EH (cell line): ENCODE results near the gene BANP.
A peak's percentile ranks its signal among the peaks of the same experiment; 100 is the strongest.
"Not testable (repeated sequence)": the region's sequence is repeated elsewhere in the genome, so short reads cannot be mapped to it uniquely, and the experiment has no call there.

ENCODE experiments used
- DNase-seq: peaks from one replicate; pipeline ENCODE4 v3.0.0-alpha.2; 2015; ENCODE audit warnings: low read depth

The BANP gene

DNA sequence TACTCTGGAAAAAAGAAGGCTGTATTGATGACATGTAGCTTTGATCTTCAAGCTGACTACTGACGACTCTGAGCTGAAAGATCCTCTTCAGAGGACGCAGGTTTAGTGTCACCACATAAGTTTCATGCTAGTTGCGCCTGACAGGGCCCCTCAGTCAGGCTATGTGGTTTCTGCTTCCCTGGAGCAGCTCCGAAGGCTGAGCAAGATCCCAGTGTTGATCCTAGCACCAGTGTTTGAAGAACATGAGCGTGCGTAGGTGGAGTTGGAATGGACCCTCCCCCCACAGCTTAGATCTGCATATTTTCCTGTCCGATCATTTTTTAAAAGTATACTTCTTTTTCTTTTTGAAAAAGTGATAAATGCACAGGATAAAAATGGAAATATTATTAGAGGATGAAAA, 17.3 kb downstream of the BANP start:
- no peak for DNase-seq

DNA sequence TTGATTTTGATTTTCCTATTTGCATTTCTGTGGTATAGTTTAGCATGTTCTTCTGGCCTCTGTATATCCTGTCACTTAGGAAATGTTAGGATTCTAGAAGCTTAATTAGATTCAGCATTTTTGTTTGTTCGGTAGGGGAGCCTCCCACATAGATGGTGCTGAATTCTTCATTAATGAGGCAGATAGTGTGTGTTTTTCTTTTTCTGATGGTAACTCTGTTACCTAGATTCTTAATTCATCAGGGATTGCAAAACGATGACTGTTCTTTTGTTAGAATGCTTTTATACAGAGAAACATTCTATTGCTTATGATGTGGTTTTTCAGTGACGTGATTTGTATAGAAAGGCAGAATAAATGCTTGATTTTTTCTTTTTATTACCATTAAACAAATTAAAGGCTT, 19.0 kb downstream of the BANP start:
- peak; percentile 33 for DNase-seq

DNA sequence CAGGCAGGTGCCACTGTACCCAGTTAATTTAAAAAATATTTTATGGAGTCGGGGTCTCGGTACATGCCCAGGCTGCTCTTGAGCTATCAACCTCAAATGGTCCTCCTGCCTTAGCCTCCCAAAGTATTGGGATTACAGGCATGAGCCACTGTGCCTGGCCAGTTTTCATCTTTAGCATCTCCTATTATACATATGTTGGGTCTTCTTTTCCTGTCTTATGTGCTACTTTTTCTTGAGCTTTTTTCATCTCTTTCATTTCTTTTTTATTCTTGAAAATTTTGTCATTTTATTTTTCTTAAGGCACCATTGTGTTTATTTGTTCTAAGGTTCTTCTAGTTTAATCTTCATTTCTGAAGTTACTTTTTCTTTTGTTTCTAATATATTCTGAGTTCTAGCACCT, 20.7 kb downstream of the BANP start:
- DNase-seq, result no peak

DNA sequence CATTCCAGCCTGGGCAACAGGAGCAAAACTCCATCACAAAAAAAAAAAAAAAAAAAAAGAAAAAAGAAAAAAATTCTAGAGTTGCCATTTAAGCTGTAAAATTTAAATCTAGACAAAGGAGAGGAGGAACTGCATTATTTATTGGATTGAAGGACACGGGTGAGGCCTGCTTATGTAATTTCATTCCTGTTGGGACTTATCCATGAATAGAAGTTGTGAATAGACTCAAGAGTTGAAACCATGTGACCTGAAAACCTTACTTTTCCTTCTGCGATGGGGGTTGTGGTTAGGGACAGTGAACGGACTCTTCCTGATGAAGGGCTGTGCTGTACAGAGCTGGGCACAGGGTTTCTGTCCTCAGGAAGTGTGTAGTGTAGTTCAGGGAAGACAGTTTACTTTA, 22.5 kb downstream of the BANP start:
- no peak for DNase-seq

DNA sequence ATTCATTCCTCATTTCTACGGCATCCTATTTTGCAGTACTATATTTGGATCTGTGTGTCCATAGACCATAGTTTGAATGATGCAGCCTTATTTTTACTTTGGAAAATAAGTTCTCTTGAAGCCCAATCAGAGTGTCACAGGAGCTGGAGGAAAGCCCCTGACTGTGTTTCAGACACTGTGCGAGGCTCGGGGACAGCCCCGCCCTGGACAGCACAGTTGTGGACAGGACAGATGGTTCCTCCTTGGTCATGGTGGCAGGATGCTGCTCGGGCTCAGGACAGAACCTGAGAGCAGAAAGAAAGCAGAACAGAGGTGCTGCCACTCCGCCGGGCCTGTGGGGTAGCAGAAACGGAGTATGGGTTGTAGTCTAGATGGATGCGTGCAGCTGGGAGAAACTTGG, 22.9 kb downstream of the BANP start:
- DNase-seq, result no peak

DNA sequence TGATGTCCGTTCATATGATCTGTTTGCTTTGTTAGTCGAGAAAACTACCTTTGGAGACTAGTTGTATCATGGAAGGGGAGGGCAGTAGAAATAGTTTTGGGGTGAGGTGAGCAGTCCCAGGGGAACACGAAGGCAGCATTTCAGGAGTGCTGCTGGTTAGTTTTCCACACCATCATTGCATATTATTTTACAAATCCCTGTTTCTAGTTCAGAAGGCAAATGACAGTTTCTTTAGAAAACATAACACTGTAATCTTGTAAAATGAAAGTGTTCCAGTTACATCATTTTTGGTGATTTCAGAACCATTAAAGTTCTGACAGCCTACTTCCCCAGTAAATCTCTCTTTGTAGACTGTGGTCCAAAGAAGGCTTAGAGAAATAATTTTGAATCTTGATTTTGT, 25.4 kb downstream of the BANP start:
- DNase-seq, result no peak

DNA sequence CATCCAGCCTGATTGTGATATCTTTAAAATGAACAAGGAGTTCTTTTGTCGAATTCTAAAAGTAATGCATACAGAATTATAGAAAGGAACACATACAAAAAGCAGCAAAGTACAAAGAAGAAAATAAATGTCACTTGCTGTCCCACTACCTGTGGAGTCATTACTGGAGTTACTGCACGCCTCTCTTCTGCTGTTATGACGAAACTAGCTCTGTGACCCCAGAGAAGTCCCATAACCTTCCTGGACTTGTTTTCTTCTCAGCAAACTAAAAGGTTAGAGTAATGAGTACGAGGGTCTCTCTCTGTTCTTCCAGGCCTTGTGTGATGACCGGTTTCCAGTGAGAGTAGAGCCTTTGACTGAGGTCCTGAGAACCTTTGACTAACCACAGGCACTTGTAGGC, 26.9 kb downstream of the BANP start:
- DNase-seq, result no peak

DNA sequence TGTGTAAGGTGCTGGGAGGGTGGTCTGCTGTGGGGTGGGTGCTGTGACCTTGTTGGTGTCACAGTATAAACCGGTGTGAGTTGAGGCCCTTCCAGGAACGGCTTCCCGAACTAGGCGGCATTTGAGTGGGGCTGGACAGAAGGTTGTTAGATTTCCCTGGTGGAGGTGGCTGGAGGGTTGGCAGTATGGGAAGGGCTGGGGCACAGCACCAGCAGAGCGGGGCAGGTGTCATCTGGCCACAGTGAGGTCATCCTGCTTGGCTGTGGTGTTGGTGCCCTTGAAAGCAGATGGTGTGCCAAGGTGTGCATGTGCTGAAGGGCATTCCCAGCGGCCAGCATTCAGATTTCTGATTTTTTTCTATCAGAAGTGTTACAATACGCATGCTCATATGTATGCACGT, 28.1 kb downstream of the BANP start:
- DNase-seq, result no peak

DNA sequence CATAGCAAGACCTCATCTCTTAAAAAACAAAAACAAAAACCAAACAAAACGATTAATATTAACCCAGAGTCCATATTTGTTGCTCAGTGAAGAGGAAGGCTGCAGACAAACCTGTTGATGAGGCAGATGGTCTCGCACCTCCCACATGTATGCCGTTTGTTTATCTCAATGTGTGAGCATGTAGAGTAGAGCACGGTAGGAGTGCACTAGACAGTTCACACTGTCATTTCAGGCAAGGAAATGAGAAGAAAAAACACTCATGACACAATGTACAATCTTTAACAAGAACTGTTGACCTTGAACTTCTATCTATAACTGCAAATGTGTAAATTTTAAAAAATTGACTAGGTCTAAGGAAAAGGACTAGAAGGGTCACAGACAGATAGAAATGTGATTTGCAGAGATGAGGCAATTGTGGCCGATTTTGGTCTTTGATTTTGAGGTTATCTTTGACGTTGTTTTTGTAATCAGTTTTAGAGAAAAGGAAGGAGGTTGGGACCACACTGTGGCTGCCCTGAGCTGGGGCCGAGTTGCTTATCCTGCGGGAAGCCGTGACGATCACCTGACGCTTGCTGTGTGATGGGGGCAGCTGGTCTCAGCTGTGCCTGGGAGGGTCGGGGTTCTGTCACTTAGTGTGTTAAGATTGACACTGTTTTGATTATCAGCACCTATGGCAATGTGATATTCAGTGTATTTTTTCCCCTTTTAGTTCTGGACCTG, 28.8 kb downstream of the BANP start:
- not testable (repeated sequence) for DNase-seq

DNA sequence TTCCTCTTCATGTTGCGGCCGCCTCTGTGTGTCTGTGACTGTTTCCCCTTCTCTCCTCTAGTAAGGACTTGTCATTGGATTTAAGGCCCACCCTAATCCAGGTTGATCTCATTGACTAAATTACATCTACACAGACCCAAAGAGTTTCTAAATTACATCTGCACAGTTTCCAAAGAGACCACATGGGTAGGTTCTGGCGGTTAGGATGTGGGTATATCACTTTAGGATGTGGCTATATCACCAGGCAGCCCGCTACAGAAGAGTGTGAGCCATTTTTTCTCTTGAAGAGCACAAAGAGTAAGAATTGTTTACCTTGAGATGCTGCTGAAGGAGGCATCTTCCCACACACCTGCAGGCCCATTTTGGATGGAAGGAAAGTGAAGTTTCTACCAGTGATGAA, 30.1 kb downstream of the BANP start:
- not testable (repeated sequence) for DNase-seq

DNA sequence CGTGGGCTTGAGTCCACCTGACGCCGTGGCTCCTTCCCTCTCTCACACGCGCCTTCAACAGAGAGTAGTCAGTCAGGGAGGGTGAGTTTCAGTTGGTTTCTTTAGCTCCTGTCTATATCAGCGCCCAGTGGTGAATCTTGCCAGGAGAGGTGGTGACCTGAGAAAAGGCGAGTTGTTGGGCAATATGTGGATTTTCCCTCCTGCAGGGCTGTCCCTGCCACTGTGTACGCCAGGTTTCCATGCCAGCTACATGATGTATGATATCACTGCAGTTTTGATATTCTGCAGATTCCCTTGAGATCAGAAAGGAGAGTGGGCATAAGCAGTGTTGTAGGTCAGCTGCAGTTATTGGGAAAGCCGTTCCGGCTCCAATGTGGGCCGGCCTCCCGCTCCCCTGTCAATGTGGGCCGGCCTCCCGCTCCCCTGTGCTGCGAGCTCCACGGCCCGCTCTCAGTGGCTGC, 31.4 kb downstream of the BANP start:
- DNase-seq, result no peak

DNA sequence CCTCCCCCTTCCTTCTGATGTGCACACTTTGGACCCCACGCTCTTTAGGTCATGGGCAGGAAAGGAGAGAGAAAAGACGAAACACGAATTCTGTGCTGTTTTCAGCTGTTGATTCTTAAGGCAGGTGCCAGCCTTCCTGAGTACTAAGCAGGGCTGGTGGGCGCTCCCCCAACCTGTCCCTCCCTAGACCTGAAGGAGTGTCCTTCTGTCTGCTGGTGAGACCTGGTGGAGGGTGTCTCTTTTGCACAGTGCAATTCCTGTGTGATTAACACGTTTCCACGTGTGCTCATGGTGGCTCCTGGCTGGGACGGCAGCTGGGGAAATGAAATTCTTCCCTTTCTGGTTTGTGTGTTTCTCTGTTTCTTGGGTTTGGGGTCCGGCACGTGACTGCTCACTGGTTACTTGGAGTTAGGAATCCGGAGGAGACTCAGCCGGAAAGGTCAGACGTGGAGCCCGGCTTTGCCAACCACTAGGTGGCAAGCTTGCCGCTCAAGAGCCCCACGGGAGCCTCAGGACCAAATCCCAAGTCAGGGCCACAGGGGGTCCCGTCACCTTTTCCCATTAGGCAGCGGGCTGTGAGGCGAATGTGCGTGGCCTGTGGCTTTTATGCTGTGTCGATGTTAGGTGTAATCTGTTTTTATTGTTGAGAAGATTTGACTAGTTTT, 32.0 kb downstream of the BANP start:
- DNase-seq, result peak; percentile 38

DNA sequence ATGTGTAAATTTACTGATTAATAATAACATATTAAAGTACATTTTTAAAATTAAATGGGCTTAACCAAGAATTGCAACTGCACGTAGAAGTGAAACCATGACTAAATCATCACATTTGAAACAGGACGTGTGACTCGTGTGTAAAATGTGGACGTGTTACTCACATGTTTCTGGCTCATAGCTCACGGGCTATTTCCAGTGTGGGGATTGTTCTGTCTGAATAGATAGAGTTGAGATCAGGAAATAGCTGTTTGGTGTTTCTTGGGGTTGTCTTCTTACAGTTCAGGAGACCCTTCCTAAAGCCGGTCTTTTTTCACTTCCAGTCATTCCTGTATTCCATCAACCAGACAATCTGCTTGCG, 32.5 kb downstream of the BANP start:
- DNase-seq, result peak; percentile 72

DNA sequence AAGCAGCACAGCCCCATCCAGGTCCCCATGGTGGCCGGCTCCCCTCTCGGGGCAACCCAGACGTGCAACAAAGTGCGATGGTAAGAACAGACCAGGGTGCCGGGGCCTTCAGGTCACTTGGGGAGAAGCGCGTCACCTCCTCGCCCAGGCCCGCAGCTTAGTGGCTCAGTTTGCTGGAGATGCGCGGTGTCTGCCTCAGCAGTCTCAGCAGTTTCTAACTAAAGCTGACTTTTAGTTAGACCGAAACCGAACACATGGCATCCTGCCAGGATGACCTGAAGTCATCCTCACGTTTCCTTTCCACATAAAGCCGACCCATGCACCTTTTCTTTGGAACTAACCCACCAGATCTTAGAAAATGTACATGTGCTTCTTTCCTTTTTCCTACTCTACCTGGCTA, 32.9 kb downstream of the BANP start:
- DNase-seq, result peak; percentile 8

DNA sequence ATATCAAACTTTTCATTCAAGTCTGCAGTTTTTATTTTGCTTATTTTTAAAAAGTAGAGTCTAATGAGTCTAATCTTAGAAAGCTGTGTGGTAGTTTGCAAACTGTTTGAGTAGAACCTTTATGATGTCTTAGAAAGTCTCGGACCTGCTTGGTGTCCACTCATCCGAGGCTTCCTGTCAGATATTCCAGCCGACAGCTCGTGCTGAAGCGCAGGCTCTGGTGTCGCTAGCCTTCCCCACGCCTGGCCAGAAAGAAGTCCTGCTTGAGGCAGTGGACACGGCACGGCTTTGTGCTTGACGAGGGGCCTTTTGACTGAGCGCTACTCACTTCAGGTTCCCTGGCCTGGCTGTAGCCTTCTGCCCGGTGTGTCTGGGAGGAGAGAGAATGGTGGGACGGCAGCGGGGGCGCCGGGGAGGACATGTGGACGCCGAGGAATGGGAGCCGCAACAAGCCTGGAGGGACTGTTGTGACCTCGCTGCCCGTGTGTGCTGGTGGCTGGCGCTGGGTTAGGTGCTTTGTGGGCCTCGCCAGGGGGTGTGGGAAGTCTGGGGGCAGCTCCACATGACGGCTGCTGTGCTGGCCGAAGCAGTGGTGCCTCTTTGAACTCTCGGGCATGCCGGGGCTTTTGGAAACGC, 33.5 kb downstream of the BANP start:
- DNase-seq, result no peak

DNA sequence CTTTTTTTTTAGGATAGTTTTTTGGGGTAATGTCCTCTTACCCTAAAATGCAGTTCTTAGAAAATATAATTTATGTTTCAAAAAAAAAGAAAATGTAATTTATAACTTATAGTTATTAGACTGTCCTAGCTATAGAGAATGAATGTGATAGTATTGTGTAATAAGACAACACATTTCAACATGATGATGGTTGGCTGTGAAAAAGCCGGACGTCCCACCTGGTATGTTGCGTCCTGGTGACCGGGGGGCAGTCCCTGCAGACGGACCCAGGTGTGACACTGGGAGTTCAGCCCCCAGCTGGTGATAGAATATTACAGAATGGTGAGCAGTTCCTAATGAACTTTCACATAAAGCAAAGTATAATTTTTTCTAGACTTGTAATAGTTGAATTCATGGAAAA, 34.3 kb downstream of the BANP start:
- DNase-seq, result not testable (repeated sequence)

DNA sequence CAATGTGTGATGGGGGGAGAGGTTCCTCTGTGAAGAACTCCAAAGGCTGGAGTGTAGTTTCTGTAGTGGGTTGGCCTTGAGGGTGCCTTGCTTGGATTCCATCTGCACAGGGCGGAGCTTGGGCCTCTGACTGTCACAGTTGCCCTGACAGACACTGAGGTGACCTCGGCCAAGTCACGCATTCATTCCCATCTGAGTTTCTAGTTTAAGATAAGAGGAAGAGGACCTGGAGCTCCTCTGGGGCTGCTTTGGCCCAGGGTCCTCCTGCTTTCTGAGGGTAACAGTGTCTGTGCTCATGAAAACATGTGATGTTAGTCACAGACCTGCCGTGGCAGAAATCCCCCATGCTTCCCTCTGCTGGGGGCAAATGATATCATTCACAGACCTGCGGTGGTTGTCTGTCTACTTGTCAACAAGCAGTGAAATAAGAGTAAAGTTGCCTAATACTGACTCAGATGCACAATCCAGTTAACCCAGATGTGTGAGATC, 35.2 kb downstream of the BANP start:
- DNase-seq, result peak; percentile 73

DNA sequence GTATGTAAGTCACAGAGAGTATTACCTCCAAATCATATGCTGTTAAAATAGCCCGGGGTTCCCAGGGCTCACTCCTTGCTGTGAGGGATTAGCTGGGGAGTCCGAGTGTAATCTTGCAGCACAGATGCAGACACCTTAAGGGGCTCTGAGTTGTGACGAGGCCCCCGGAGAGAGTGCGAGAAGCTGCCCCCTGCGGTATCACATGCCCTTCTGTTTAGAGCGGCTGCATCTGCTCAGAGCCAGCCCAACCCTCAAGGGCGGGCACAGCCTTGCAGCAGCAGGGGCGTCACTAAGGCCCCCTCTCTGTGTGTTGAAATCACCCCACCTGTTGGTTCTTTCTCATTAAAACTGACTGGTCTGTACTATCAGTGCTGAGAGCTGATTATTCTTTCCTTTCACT, 37.4 kb downstream of the BANP start:
- DNase-seq, result not testable (repeated sequence)

DNA sequence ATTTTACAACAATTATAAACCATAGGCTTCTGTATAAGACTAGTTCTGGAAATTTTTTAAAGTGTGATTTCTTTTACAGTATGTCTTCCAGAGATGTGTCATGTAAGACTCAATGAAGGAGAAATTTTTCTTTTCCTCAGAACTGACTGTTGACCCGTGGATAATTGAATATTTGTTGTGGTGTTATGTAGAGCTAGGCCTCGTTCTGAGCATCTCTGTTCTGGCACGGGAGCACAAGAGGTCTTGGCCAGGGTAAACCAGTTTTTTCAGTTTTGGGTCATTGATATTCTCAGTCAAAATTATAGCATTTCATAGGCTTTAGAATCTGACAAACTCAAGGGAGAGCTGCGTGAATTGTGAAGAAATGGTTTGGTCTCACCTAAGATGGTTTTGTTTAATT, 39.0 kb downstream of the BANP start:
- DNase-seq, result not testable (repeated sequence)

DNA sequence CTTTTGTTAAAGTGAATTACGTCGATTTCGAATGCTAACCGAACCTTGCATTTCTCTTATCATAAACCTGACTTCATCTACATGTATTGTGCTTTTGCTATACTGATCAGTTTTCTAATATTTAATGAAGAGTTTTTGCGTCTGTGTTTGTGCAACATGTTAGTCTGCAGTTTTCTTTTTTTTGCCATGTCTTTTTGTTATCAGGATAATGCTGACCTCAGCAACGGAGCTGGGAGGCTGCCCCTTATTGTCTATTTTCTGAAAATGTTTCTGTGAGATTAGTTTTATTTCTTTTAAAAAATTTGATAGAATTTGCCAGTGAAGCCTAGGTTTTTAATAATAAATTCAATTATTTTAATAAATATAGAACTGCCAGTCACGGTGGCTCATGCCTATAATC, 40.9 kb downstream of the BANP start:
- not testable (repeated sequence) for DNase-seq

DNA sequence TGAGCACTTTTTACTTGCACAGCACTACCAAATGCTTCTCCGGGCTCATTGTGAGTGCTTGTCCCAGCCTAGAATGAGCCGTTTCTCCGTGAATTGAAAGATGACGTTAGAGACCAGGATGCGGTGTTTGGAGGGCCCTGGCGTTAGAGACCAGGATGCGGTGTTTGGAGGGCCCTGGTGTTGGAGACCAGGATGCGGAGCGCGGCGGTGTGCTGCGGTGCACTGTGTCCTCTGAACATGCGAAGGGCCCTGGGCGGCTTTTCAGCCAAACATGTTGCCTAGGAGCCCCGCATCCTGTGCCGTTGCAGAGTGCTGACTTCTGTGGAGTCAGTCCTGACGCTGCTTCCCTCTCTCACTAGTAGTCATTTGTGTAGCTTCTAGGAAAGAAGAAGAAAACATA, 42.7 kb downstream of the BANP start:
- no peak for DNase-seq

DNA sequence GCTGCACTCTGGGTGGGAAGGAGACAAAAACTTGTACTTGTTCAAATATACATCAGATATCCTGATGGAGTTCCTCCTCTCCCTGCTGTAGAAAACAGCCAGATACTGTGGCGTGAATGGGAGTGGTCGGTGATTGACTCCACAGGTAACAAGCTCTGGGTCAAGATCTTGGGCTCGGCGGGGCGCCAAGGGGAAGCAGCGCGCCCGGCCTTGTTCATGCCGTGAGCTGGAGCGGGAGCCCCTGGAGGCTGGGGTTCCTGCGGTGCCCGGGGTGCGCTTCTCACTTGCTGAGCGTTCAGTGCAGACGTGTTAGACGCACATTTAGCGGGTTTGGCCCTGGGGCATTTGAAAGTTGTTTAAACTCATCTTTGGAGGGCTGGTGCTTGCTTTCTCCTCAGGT, 44.4 kb downstream of the BANP start:
- no peak for DNase-seq
